ENCODE results near the gene IL11.

Gene IL11

GRCh38 chr19:55321466-55322137 is 48.7 kb downstream of the IL11 start:
- no peak for DNase-seq

- no peak for DNase-seq
Observed at GRCh38 chr19:55320844-55321419, 49.3 kb downstream of the IL11 start.

- DNase-seq, result no peak
Observed at GRCh38 chr19:55319785-55320184, 50.5 kb downstream of the IL11 start.

- no peak for DNase-seq
Observed at GRCh38 chr19:55316646-55317045, 53.6 kb downstream of the IL11 start.

- no peak for DNase-seq
Observed at GRCh38 chr19:55315956-55316525, 54.2 kb downstream of the IL11 start.

- no peak for DNase-seq
Observed at GRCh38 chr19:55314396-55314795, 55.9 kb downstream of the IL11 start.

Measured in NCI-H1417 treated with DMSO at 0.1 percent for 48 hours (cell line).